Cardiac muscle cell (in vitro differentiated cells and primary cell): ENCODE results near the gene FBXW5. TPM values are rescaled to one million over a fixed set of nuclear protein-coding genes. Genes with fewer than 3 reads are reported as not detected.

Experiments used
- DNase-seq, 2 donors: peaks; one replicate each; pipeline versions ENCODE4 v3.0.0 to v3.0.0-alpha.2; 2010 to 2017; ENCODE audit warnings: low read depth in 1 of 2, low spot score in 1 of 2
- H3K27ac ChIP-seq: fragments of 200-600 bp; sonication (generic); 2 replicates; pipeline ENCODE4 v1.5.1; 2016
- H3K27me3 ChIP-seq: fragments of 200-600 bp; sonication (generic); 2 replicates; pipeline ENCODE4 v1.6.0; 2016; ENCODE audit warnings: control low read depth
- H3K36me3 ChIP-seq: fragments of 200-600 bp; sonication (generic); 2 replicates; pipeline ENCODE4 v1.5.1; 2016; ENCODE audit warnings: control low read depth
- H3K4me1 ChIP-seq: fragments of 200-600 bp; sonication (generic); 2 replicates; pipeline ENCODE4 v1.8.1; 2017; ENCODE audit warnings: low read depth, mild to moderate bottlenecking, mixed run types
- H3K4me3 ChIP-seq: fragments of 200-600 bp; sonication (generic); 2 replicates; pipeline ENCODE4 v1.5.1; 2016; ENCODE audit warnings: mild to moderate bottlenecking
- H3K9me3 ChIP-seq: fragments of 200-600 bp; sonication (generic); 2 replicates; pipeline ENCODE4 v1.5.1; 2017; ENCODE audit warnings: low read depth, mild to moderate bottlenecking, control low read depth
- CTCF ChIP-seq: IDR thresholded peaks from 2 replicates; pipeline ENCODE4 v1.5.1; 2012; ENCODE audit warnings: low read depth, mild to moderate bottlenecking, low read length
- polyA plus RNA-seq: library from polyadenylated mRNA; unstranded; fragments of >200 nt; fragmentation: Nextera tagmentation; extraction: Ambion mirVana; gene quantifications from 2 replicates; pipeline ENCODE4 v1.2.1, GENCODE V29; 2016
- total RNA-seq: library from RNA; depleted of rRNA; stranded (reverse); fragments of >200 nt; gene quantifications from 2 replicates; pipeline ENCODE4 v1.2.3, GENCODE V29; 2016

Gene FBXW5
- total and polyA plus RNA-seq, 2 experiments from 2014 or later = 119 to 188 TPM

DNA sequence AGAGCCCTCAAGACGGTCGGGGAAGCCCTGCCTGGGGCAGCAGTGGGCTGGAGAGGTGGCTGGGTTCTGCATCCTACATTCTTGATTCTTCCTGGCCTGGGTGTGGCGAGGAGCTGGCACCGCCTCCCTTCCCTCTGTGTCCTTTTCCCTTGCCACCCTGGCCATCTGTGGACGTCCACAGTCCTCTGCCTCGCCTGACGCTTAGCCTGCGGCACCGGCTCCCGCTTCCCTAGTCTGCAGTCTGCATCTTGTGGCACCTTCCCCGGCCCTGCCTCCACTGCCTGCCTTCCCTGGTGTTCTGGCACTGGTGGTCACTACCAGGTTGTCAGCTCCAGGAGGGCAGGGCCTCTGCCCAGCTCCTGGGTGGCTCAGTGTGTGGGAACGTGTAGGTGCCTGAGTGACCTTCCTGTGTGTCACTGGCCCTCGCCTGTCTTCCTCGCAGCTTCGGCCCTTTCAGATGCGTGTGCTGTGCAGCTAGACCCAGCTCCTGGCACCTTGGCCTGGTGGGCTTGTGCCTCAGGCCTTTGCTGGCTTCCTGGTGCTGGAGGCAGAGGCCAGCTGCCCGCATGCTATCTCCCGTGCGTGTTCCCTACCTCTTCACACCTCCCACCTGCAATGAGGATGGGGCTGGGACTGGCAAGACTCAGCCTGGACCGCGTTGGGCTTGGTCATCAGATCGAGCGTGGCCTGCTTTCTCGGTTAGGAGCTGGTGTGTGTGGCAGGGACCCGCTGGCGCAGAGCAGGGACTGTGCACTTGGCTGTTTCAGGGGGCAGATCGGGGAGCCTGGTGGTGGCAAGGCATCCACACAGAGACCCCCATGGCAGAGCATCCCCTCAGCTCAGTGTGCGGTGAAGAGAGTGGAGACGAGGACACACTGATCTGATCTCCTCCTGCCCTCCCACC, 37.3 kb downstream of the FBXW5 start:
- Histone ChIP-seq H3K4me1 (no peaks in the 10 kb centered on the region), H3K9me3 (no peaks in the 10 kb centered on the region), H3K36me3 (peaks cover 7% of the 10 kb centered on the region), H3K4me3 (no peak overlapping the region), H3K27ac (no peak overlapping the region), H3K27me3 (no peaks in the 10 kb centered on the region)
- DNase-seq = no peak
- TF ChIP-seq CTCF = no peak

- H3K27ac ChIP-seq = no peak overlapping the region
- H3K4me1 ChIP-seq = no peaks in the 10 kb centered on the region
- H3K27me3 ChIP-seq = no peaks in the 10 kb centered on the region
- TF ChIP-seq CTCF = no peak
- no peak for DNase-seq
- no peaks in the 10 kb centered on the region for H3K9me3 ChIP-seq
- H3K4me3 ChIP-seq = no peak overlapping the region
- peaks cover 7% of the 10 kb centered on the region for H3K36me3 ChIP-seq
Measured at GRCh38 chr9:136906266-136906665, 38.3 kb downstream of the FBXW5 start.

- Histone ChIP-seq H3K27me3 (no peaks in the 10 kb centered on the region), H3K9me3 (no peaks in the 10 kb centered on the region), H3K36me3 (peaks cover 16% of the 10 kb centered on the region), H3K4me1 (no peaks in the 10 kb centered on the region), H3K27ac (no peak overlapping the region), H3K4me3 (no peak overlapping the region)
- DNase-seq = no peak
- TF ChIP-seq CTCF = no peak
Measured at GRCh38 chr9:136903041-136903554, 41.4 kb downstream of the FBXW5 start.

DNA sequence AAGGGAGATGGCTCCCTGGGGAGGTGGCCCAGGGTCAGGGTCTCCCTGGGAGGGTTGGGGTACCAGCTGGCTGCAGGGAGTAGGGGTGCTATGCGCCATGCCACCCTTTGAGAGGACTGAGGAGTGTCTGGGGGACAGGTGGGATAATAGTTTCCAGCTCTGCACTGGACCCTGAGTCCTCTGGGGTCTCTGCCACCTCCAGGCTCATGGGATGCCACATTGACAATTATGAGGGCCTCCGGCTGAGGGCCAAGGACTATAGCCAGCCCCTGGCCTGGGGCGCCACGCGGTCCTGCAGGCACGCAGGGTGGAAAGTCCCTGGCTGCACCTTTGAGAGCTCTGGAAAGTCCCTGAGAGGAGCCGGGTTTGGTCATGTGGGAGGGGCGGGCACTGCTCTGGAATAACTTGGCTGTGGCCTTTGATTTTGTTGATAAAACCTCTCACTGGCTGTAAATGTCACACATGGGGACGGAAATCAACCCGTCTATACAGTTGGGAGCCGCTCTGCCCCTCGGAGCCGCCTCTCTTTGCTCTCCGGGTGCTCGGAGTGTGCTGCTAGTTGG, 42.2 kb downstream of the FBXW5 start:
- Histone ChIP-seq H3K4me3 (no peak overlapping the region), H3K27ac (no peak overlapping the region), H3K36me3 (peaks cover 13% of the 10 kb centered on the region), H3K27me3 (no peaks in the 10 kb centered on the region), H3K9me3 (no peaks in the 10 kb centered on the region), H3K4me1 (no peaks in the 10 kb centered on the region)
- no peak for TF ChIP-seq CTCF
- peak in 1 of 2 donors; percentile 27 for DNase-seq

- Histone ChIP-seq H3K27me3 (no peaks in the 10 kb centered on the region), H3K36me3 (peaks cover 13% of the 10 kb centered on the region), H3K4me1 (no peaks in the 10 kb centered on the region), H3K9me3 (no peaks in the 10 kb centered on the region), H3K27ac (no peak overlapping the region), H3K4me3 (no peak overlapping the region)
- DNase-seq = no peak
- TF ChIP-seq CTCF = no peak
Measured at GRCh38 chr9:136901516-136902258, 42.9 kb downstream of the FBXW5 start.
